CD4-positive, alpha-beta T cell (primary cell): ENCODE measurements around the gene TBC1D19. TPM values are rescaled to one million over a fixed set of nuclear protein-coding genes. Genes with fewer than 3 reads are reported as not detected.

Experiments
- ATAC-seq: fragments of 200-7000 bp; cut with Tn5 transposase; one replicate; pipeline ENCODE4 v1.10.0; 2022; ENCODE audit warnings: mild to moderate bottlenecking; ENCODE audit not compliant: poor library complexity
- CTCF ChIA-PET: fragments of 350-600 bp; sonication (Branson Sonifier 250); formaldehyde crosslinking; loops from one replicate; lab custom pipeline; 2021; ENCODE audit warnings: antibody characterized with exemption, inconsistent platforms; lab: Charles Lee
- POLR2A ChIA-PET: fragments of 350-600 bp; sonication (Branson Sonifier 250); formaldehyde crosslinking; loops from one replicate; lab custom pipeline; 2021; ENCODE audit warnings: antibody characterized with exemption, inconsistent platforms; lab: Charles Lee
- DNase-seq, 14 experiments: peaks; one replicate each; pipeline ENCODE4 v3.0.0-alpha.2; 2013 to 2020; ENCODE audit warnings: mixed read lengths in 2 of 14
- H3K27ac ChIP-seq, 2 donors: one replicate each; pipeline versions ENCODE4 v1.5.1 to v1.7.0; 2013; ENCODE audit warnings: low read length in 2 of 2, low read depth in 1 of 2, mild to moderate bottlenecking in 1 of 2
- H3K27me3 ChIP-seq, 2 experiments: 1 replicate in 1 of 2; 2 replicates in 1 of 2; pipeline versions ENCODE4 v1.6.1 to v1.7.0; 2013; ENCODE audit warnings: low read length in 2 of 2, control low read depth in 1 of 2, mild to moderate bottlenecking in 1 of 2, moderate library complexity in 1 of 2; ENCODE audit not compliant: insufficient read depth in 2 of 2, control insufficient read depth in 1 of 2
- H3K36me3 ChIP-seq: one replicate; pipeline ENCODE4 v1.6.1; 2013; ENCODE audit warnings: low read length, control low read depth; ENCODE audit not compliant: insufficient read depth
- H3K4me1 ChIP-seq: one replicate; pipeline ENCODE4 v1.6.1; 2013; ENCODE audit warnings: low read length, control low read depth; ENCODE audit not compliant: insufficient read depth
- H3K4me3 ChIP-seq: one replicate; pipeline ENCODE4 v1.5.1; 2013; ENCODE audit warnings: mild to moderate bottlenecking, low read length, moderate library complexity
- H3K9me3 ChIP-seq, 2 experiments: 1 replicate in 1 of 2; 2 replicates in 1 of 2; pipeline versions ENCODE4 v1.6.1 to v1.7.0; 2013; ENCODE audit warnings: low read length in 2 of 2, mild to moderate bottlenecking in 2 of 2, control low read depth in 1 of 2, moderate library complexity in 1 of 2; ENCODE audit not compliant: control insufficient read depth in 1 of 2, insufficient read depth in 1 of 2
- H3K27ac Mint-ChIP-seq: one replicate; pipeline ENCODE4 v1.8.0; 2020; ENCODE audit warnings: mixed read lengths
- H3K27me3 Mint-ChIP-seq: one replicate; pipeline ENCODE4 v1.8.0; 2021; ENCODE audit warnings: mixed read lengths
- H3K36me3 Mint-ChIP-seq: one replicate; pipeline ENCODE4 v1.8.0; 2021; ENCODE audit warnings: low read depth, mixed read lengths
- H3K4me1 Mint-ChIP-seq: one replicate; pipeline ENCODE4 v1.8.0; 2021; ENCODE audit warnings: low read depth, mixed read lengths
- H3K4me3 Mint-ChIP-seq: one replicate; pipeline ENCODE4 v1.8.0; 2020; ENCODE audit warnings: mild to moderate bottlenecking, mixed read lengths
- H3K9me3 Mint-ChIP-seq: one replicate; pipeline ENCODE4 v1.8.0; 2020; ENCODE audit warnings: mixed read lengths
- intact Hi-C, 2 experiments: fragments of 100-400 bp; cut with DNase I in 1 of 2; cut with micrococcal nuclease in 1 of 2; formaldehyde crosslinking; loops; one replicate each; pipeline versions ENCODE4 v1.15.1 to v1.9.0; 2023 to 2025; cut with DNase I, micrococcal nuclease
- total RNA-seq, 174 experiments: library from RNA in 2 of 174; stranded (reverse) in 2 of 174; gene quantifications; one replicate each; pipeline ENCODE4 v1.2.3 and lab custom pipeline; 2021 to 2026
- TF ChIP-seq, protein P1 (sequence below): fragments of 200-600 bp; IDR thresholded peaks from one replicate; pipeline ENCODE4 v1.8.0; 2022; ENCODE audit warnings: antibody characterized with exemption, mild to moderate bottlenecking

Gene TBC1D19
- total RNA-seq, 2 experiments from 2014 or later, result 4.0 to 4.8 TPM

DNA sequence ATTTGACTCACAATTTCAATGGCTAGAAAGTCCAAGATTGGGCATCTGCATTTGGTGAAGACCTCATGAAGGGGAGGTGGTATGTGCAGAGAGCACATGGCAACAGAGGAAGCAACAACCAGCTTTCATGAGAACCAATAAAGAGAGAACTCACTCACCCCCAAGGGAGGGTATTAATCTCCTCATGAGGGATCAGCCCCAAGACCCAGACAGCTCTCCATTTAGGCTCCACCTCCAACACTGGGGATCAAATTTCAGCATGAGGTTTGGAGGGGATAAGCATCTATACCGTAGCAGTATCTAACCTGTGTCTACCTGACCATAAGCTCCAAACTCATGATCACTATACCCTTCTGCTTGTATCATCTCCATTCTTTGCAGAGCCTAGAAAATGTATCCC lies 9.3 kb upstream of the TBC1D19 start:
- Mint-ChIP-seq H3K27me3 (peaks cover 15% of the 10 kb centered on the region), H3K36me3 (no peaks in the 10 kb centered on the region), H3K4me3 (no peak overlapping the region), H3K27ac (no peak overlapping the region), H3K4me1 (no peaks in the 10 kb centered on the region), H3K9me3 (no peaks in the 10 kb centered on the region)
- Histone ChIP-seq H3K9me3 (no peaks in the 10 kb centered on the region), H3K36me3 (no peaks in the 10 kb centered on the region), H3K4me3 (no peak overlapping the region), H3K27me3 (peaks cover 0 to 7% of the 10 kb centered on the region in 2 experiments), H3K4me1 (no peaks in the 10 kb centered on the region), H3K27ac (no peak overlapping the region)
- TF ChIP-seq, protein P1, sequence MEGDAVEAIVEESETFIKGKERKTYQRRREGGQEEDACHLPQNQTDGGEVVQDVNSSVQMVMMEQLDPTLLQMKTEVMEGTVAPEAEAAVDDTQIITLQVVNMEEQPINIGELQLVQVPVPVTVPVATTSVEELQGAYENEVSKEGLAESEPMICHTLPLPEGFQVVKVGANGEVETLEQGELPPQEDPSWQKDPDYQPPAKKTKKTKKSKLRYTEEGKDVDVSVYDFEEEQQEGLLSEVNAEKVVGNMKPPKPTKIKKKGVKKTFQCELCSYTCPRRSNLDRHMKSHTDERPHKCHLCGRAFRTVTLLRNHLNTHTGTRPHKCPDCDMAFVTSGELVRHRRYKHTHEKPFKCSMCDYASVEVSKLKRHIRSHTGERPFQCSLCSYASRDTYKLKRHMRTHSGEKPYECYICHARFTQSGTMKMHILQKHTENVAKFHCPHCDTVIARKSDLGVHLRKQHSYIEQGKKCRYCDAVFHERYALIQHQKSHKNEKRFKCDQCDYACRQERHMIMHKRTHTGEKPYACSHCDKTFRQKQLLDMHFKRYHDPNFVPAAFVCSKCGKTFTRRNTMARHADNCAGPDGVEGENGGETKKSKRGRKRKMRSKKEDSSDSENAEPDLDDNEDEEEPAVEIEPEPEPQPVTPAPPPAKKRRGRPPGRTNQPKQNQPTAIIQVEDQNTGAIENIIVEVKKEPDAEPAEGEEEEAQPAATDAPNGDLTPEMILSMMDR, result no peak
- POLR2A ChIA-PET, result interaction anchor here (1.8 kb wide), 1 partner anchor 9 kb away, joined by 9 read pairs; the partner anchor contains the start of gene TBC1D19
- intact Hi-C loops, result loop anchor here in 1 of 2 experiments (10.0 kb wide), 1 partner anchor 800 kb away; no protein-coding TSS in a partner anchor
- ATAC-seq (no peak), DNase-seq (no peak)
- CTCF ChIA-PET, result interaction anchor here (1.2 kb wide), 1 partner anchor 11 kb away, joined by 3 read pairs; no protein-coding TSS in a partner anchor

DNA sequence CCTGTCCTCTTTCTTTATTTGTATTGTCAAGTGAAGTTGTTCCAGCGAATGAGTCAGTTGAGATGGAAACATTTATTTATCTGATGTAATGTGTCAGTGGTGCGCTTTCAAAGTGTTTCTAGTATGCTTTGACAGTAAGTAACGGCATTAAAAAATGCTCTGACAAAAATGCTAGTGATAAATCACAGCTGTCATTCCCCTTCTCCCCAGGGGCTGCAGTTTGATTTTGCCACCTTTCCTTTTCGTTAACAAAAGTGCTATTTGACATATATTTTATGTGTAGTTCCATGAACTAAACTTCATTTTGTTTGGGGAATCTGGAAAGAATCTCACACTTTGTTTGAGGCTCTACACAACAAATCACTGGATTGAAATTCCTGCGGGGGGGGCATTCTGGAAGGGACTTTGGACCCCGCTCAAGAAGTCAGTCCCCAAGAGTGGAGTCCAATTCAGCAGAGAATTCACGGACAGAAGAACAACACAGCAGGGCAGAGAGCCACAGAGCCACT lies 7.6 kb upstream of the TBC1D19 start:
- Histone ChIP-seq H3K4me3 (no peak overlapping the region), H3K4me1 (no peaks in the 10 kb centered on the region), H3K36me3 (no peaks in the 10 kb centered on the region), H3K27ac (no peak overlapping the region), H3K9me3 (no peaks in the 10 kb centered on the region), H3K27me3 (peaks cover 0 to 7% of the 10 kb centered on the region in 2 experiments)
- ChIA-PET CTCF (no interaction called here), POLR2A (no interaction called here)
- H3K4me3 Mint-ChIP-seq, result no peak overlapping the region
- H3K36me3 Mint-ChIP-seq, result no peaks in the 10 kb centered on the region
- ATAC-seq (no peak), DNase-seq (no peak)
- TF ChIP-seq, protein P1, result no peak
- H3K9me3 Mint-ChIP-seq, result no peaks in the 10 kb centered on the region
- intact Hi-C loops, result loop anchor here in 1 of 2 experiments (10.0 kb wide), 1 partner anchor 801 kb away; no protein-coding TSS in a partner anchor
- H3K27ac Mint-ChIP-seq, result no peak overlapping the region
- peaks cover 11% of the 10 kb centered on the region for H3K27me3 Mint-ChIP-seq
- no peaks in the 10 kb centered on the region for H3K4me1 Mint-ChIP-seq

DNA sequence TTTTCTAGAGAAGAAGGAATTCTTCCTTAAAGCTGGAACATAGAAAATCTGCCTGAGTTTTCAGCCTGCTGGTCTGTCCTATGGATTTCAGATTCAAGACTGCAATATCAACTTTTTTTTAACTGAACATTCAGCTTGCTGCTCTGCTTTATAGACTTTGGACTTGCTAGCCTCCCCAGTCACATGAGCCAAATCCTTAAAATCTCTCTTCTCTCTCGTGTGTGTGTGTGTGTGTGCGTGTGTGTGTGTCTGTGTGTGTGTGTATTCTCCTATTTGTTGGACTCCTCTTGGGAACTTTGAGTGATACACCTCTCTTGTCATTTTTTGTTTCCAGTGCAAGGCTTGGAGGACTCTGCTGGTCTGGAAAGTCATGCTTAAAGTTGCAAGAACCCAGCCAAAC lies 6.8 kb upstream of the TBC1D19 start:
- Histone ChIP-seq H3K27me3 (peaks cover 0 to 7% of the 10 kb centered on the region in 2 experiments), H3K36me3 (no peaks in the 10 kb centered on the region), H3K27ac (no peak overlapping the region), H3K9me3 (no peaks in the 10 kb centered on the region), H3K4me3 (no peak overlapping the region), H3K4me1 (no peaks in the 10 kb centered on the region)
- peaks cover 11% of the 10 kb centered on the region for H3K27me3 Mint-ChIP-seq
- no peaks in the 10 kb centered on the region for H3K9me3 Mint-ChIP-seq
- TF ChIP-seq, protein P1, result no peak
- ChIA-PET CTCF (no interaction called here), POLR2A (no interaction called here)
- no peak overlapping the region for H3K4me3 Mint-ChIP-seq
- no peak overlapping the region for H3K27ac Mint-ChIP-seq
- no peaks in the 10 kb centered on the region for H3K4me1 Mint-ChIP-seq
- intact Hi-C loops, result loop anchor here in 1 of 2 experiments (10.0 kb wide), 1 partner anchor 802 kb away; no protein-coding TSS in a partner anchor
- ATAC-seq, result no peak
- no peaks in the 10 kb centered on the region for H3K36me3 Mint-ChIP-seq
- DNase-seq, result no peak
